HUDEP-2 (cell line): Measurements from ENCODE around the gene PRKCA.
"Not testable (repeated sequence)": the region's sequence is repeated elsewhere in the genome, so short reads cannot be mapped to it uniquely, and the experiment has no call there.

ENCODE experiments used
- DNase-seq, 76 experiments: peaks; one replicate each; lab custom pipeline; 2025; ENCODE audit not compliant: unreplicated experiment in 76 of 76; lab: John Stamatoyannopoulos, UW

Gene PRKCA

DNA sequence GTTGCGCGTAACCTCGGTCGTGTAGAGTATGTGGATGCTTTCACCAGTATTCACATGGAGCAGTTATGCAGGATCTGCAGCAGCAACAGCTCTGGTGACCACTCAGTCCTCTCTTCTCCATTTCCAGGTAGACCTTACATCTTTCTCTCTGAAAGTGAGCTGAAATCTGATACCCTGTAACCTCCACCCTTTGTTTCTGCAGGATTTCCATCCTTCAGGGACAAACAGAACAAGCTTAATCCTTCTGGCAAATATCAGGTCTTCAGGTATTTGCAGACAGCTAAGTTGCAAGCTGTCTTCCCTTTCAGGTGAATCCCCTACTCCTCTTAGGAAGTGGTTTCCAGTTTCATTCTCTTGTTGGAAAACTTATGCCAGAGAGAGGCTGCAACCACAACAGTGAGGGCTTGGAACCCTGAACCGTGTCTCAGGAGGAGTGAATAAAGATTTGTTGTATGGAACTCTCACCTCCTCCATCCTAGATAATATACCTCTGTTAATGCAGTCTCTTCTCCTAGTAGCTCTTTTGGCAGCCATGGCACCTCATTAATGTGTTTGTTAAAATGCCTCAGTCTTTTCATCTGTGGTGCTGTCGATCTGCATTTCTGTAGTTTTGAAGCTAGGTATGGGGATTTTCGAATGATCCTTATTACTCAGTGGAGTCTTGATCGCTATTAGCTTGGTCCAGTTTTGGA is 172.5 kb downstream of the PRKCA start:
- no peak for DNase-seq

DNA sequence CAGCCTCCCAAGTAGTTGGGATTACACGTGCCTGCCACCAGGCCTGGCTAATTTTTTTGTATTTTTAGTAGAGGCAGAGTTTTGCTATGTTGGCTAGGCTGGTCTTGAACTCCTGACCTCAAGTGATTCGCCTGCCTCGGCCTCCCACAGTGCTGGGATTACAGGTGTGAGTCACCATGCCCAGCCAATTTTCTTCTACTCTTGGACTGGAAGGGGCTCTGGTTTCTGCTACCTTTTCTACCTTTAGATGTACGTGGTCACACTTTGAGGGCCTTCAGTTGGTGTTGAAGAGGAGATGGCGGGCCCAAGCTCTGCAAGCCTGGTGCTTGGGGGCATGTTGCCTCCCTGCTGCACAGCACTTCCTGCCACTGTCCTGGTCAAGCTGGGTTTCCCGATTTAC is 173.6 kb downstream of the PRKCA start:
- DNase-seq, result no peak

DNA sequence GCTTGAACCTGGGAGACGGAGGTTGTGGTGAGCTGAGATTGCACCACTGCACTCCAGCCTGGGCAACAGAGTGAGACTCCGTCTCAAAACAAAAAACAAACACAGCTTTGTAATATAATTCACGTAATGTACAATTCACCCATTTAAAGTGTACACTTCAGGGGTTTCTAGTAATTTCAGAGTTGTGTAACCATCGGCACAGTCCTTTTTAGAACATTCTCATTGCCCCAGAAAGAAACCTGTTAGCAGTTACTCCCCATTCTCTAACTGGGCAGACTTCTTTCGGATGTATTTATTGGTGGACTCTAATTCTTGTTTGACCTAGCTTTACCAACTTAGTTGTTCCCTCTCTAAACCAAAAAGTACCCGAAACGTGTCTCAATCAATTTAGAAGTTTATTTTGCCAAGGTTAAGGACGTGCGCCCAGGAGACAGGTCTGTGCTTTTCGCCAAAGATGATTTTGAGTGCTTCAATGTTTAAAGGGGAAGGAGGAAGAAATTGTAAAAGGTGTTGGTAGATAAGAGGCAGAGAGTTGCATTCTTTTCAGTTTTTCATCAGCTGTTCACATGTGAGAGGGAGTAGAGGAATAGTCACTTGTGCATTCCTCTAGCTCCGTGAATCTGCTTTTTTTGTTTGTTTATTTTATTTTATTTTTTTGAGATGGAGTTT is 175.3 kb downstream of the PRKCA start:
- no peak for DNase-seq

DNA sequence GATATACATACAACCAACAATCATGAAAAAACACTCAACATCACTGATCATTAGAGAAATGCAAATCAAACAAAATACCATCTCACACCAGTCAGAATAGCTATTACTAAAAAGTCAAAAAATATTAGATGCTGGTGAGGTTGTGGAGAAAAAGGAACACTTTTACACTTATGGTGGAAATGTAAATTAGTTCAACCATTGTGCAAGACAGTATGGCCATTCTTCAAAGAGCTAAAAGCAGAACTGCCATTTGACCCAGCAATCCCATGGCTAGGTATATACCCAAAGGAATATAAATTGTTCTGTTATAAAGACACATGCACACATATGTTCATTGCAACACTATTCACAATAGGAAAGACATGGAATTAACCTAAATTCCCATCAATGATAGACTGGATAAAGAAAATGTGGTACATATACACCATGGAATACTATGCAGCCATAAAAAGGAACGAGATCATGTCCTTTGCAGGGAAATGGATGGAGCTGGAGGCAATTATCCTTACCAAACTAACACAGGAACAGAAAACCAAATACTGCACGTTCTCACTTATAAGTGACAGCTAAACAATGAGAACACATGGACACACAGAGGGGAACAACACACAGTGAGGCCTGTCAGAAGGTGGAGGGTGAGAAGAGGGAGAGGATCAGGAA is 176.9 kb downstream of the PRKCA start:
- not testable (repeated sequence) for DNase-seq

DNA sequence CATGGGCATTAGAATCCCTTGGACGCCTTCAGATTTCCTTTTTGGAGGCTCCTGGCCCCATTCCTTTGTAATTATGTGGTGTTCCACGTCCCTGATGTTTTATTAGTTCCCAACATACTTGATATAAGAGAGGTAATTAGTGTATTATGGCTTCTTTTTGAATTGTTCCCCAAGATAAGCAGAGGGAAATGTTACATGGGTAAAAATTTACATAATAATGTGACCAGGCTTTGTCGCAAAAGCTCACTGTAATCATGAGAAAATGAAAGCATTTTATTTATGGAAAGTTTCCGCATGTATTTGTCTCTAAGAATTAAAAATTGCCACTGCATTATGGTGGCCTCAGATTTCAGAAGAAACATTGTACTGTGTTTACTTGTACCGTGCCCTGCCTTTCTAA is 177.8 kb downstream of the PRKCA start:
- no peak for DNase-seq

DNA sequence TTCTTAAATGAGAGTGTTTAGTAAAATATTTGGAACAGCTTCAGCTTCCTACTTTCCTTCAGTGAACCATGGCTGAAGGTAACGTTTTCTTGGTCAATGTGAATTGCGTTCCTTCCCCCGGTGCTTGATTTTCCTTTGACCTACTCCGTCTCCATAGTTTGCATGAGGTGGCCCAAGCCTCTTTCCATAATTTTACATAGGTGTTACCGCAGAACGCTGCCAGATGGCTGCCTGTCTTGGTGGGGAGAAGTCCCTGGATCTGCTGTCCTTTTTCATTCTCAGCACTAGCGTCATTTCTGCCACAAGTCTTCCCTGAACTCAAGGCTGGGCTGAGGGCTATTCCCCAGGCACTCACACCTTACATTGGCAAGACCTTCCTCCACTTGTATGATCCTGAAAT is 178.4 kb downstream of the PRKCA start:
- DNase-seq, result no peak

DNA sequence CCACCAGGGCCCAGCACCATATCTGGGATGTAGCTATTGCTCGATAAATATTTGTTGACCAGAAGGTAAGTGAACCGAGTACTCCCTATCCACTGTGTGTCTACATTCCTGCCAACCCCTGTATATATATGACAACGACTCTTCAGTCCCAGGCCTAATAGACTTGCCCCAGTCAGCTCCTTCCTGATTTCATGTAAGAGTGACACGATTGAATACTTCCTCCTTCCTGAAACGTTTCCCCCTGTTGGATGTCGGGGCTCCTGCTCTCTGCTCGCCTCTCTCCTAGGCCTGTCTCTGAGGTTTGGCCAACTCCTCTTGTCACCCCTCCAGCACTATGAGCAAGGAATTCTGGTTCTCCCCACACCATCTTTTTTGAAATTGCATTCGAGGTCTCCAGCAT is 178.9 kb downstream of the PRKCA start:
- no peak for DNase-seq

DNA sequence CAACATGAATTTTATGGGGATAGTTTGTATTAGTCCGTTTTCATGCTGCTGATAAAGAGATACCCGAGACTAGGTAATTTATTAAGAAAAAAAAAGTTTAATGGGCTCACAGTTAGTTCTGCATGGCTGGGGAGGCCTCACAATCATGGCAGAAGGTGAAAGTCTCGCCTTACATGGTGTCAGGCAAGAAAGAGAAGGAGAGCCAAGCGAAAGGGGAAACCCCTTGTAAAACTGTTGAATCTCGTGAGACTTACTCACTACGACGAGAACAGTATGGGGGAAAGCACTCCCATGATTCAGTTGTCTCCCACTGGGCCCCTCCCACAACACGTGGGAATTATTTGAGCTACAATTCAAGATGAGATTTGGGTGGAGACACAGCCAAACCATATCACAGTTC is 181.5 kb downstream of the PRKCA start:
- DNase-seq, result no peak

DNA sequence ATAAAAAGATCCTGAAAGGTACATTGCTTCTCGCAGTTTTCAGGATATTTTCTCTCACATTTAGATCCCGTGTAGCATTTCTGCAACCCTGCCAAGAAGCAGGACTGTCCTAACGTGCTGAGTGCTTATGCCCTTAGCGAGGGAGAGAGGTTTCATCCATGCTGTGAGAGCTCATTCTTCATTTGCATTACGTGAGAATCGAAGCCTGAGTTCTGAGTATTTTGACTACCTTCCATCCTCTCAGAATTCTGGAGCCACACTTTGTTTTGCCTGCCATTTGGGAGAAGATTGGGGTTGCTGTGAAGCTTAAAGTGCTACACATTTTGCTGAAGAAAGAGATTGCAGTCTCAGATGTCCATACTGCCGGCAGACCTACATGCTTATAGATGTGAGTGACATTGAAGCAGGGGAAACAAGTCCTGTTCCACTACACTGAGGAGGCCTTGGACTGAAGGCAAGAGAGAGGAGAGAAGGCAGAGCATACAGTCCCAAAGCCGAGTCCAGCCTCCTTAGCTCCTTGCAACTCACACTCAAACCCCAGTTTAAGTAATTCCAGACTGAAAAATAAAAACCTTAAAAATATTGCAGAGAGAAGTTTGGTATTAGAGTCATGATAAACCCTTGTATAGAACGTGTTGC is 183.0 kb downstream of the PRKCA start:
- DNase-seq, result no peak

DNA sequence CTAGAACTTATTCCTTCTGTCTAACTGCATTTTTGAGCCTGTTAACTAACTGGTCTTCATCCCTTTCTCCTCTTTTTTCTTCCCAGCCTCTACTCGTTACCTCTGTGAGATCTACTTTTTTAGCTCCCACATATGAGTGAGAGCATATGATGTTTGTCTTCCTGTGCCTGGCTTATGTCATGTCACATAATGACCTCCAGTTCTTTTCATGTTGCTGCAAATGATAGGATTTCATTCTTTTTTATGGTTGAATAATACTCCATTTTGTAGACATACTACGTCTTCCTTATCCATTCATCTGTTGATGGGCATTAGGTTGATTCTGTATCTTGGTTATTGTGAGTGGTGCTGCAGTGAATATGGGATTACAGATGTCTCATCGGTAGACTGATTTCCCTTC is 184.7 kb downstream of the PRKCA start:
- DNase-seq, result no peak

DNA sequence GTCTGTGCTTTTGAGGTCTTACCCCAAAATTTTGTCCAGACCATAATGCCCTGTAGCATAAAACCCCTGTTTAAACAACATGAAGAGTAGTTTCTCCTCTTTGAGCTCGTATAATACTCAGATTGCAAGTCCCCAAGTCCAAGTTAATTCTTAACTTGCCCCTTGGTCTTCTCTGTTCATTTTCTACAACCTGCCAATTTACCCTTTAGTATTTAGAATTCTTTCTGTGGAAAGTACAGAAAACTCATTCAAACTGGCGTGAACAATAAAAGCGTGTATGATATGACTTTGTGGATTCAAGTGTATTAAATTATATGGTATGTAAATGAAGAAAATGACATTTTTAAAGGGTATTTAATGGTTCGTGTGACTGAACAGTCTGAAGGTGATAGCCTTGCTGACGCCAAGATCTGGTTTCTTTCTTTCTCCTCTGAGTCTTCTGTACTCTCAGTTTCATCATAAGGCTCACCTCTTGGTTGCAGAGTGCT is 185.6 kb downstream of the PRKCA start:
- DNase-seq, result no peak

DNA sequence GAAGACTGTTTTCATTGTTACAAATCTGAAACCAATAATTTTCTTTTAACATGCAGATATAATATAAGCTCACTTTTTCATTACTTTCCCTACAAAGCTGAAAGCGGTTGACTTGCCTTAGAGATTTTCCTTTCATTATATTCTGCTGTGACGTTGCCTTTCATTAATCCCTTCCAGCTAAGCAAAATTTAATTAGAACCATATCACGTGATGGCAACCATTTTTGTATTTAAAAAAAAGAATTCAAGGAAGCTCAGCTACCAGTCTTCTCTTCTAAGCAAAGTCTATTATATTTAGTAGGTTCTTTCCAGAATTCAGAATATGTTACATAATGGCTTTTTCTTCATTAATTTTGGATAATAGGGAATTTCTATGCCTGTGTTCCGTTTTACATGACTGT is 186.5 kb downstream of the PRKCA start:
- no peak for DNase-seq

DNA sequence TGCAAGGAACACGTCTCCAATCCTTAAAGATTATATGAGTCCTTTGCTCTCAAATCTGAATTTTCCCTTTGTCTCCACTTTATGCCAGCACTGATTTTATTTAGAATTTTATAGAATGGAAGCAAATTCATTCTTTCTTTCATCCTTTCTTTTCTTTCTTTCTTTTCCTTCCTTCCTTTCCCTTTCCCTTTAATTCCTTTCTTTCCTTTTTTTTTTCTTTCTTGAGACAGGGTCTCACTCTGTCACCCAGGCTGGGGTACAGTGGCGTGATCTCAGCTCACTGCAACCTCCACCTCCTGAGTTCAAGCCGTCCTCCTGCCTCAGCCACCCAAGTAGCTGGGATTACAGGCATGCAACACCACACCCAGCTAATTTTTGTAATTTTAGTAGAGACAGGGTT is 187.2 kb downstream of the PRKCA start:
- not testable (repeated sequence) for DNase-seq

DNA sequence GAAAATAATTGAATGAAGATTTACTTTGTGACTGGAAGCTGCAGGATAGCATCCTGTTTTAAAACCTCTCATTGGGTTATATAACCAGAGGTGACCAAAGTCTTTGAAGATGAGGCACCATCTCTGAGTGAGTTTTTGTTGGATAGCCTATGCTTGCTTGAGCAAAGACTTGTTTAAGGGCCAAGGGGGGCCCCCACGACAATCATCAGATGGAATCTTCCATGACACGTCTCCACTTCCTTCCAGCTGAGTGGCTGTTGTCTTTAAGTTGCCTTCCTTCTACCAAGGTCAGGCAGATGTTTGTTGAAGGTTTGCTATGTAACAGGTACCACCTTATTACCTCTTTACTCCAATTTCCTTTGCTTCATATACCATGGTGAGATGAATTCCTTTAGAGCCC is 188.8 kb downstream of the PRKCA start:
- DNase-seq, result no peak

DNA sequence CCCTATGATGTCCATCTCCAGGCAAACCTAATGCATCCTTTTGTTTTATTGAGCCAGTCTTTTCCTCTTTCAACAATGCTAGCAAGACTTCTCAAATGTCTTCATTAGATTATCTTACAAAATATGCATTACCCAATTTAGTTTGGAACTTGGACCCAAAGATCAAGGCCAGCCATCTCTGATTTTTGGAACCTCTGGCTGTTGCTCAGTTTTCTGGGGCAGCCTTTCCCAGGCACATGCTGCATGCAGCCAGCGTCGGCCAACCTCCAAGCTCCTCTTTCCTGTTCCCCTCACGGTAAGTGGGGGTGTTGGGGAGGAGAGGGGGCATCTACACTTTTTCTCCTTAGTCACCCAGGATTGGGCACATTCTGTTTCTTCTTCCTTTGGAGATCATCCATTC is 189.3 kb downstream of the PRKCA start:
- DNase-seq, result no peak

DNA sequence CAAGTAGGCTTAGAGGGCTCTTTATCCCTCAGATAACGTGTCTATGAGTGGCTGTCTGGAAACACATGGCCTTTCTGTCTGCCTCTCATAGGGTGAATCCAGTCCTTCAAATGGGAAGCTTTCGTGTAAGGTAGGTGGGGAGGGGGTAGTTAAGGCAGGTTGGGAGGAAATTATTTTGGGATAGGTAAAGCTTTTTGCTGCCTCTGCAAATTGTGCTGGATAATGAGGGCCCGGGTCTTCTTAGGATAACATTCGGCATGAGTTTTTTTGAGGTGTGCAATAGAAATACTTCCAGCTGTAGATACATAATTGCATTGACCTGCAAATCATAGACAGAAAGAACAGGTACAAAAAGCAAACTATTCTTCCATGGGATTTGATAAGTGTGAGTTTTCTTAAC is 189.7 kb downstream of the PRKCA start:
- DNase-seq, result no peak

DNA sequence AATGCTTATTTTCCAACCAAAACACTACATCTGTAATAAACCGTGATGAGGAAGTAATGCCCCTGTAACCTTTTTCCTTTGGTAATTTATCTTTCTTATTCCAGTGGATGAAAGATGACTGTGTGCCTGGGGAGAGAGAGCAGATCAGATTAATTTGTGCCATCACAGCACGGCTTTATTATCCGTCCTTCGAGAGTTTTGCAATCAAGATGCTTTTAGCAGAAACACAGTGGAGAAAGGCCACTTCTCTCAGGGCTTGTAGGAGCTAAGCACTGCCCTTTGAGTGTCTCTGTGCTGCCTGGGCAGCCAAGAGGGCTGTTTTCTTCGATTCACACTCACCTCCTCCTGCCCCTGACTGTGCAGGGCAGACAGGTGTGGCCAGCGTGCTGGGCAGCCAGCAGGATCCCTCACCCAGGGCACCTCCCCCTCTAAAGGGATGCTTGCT is 190.2 kb downstream of the PRKCA start:
- no peak for DNase-seq

DNA sequence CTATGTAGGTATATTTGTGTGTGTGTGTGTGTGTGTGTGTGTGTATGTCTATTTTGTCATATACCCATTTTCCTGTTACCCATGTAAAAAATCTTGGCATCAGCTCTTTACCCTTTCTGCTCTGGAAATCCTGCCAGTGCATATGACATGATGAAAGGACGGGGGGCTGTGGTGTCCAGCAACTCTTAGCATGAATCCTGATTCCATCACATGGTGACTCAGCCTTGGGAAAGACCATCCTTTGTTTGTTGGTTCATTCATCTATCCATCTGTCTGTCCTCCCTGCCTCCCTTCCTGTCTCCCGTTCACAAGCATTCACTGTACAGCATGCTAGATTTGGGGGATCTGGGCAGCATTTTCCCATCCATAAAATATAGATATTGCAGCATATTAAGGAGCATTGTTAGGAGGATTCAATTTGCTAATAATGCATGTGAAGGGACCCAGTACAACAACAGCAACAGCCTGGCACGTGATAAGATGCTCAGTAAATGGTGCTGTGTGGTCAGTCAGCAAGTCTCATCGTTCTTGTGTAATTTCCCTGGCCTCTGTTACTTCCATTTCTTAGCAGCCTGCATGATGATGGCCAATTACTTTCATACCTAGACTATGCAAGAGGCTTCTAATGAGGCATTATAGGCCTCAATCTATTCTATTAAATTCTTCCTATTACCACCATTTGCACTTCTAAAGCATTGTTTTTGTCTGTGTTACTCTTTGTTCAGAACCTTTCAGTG is 191.0 kb downstream of the PRKCA start:
- DNase-seq, result no peak

DNA sequence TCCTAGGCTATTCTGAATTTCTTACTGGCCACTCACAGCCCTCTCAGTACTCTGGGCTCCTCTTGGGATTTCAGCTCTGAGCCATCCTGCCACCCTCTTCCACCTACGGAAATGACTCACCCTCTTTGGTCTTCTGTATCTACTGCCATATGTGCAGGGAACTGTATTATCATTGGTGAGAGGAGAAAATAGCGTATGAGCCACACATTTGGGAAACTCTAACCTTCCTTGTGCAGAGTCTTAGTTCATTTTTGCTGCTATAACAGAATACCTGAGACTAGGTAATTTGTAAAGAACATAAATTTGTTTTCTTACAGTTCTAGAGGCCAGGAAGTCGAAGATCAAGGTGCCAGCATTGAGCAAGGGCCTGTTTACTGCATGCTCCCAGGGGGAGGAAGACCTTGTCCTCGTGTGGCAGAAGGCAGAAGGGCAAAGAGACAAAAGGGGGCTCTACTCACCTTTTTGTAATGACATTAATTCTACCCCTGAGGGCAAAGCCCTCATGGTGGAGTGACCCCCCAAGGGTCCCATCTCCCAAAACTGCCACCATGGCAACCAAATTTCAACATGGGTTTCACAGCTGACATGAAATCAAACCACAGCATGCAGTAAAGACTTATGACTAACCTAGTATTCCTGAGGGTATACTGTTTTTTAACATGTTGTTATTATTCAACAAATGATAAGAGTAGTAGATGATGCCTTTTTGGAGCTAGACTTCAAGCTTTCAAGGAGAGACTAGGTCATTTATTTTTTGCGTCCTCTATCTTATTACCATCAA is 191.8 kb downstream of the PRKCA start:
- peak in 39 of 76 experiments; percentile 2 to 72 (median 38) for DNase-seq

DNA sequence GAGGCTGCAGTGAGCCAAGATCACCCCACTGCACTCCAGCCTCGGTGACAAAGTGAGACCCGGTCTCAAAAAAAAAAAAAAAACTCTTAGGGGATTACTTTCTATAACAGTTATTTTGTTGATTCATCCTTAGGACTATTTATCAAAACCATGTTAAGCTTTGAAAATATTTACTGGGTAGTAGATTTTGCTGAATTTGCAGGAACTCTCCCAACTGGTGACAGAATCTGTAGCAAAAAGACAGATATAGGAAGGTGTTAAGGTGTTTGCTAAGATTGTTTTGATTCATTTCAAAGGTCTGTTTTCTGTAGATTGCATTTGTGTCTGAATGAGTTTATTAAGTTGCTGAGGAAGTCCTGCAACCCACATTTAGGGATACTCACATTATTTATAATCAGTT is 192.6 kb downstream of the PRKCA start:
- DNase-seq, result no peak
